Dermis blood vessel endothelial cell (primary cell): ENCODE results near the gene KRT74. TPM values are rescaled to one million over a fixed set of nuclear protein-coding genes. Genes with fewer than 3 reads are reported as not detected.

Experiments used
- DNase-seq: peaks from one replicate; pipeline ENCODE4 v3.0.0; 2010
- total RNA-seq: library from RNA; depleted of rRNA; stranded (reverse); fragments of >200 nt; gene quantifications from 2 replicates; pipeline ENCODE4 v1.2.3, GENCODE V29; 2014

KRT74 gene
- total RNA-seq, 1 donor from 2014 or later: not detected

DNA sequence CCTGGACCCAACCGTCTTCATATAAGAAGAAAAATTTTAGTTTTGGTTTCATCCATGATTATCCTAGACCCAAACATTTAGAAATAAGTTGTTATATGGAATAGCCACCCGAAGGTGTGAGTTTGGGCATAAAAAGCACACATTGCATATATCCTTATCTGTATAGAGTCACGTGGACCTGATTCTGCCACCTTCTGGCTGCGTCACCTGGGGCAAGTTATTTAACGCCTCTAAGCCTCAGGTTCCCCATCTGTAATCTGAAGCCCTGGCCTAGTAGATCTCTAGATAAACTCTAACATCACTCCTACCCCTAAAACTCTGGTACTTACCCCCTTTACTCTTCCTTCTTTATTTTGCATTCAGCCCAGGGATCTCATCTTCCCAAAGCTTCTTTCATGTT is 39.2 kb downstream of the KRT74 start:
- DNase-seq: no peak

DNA sequence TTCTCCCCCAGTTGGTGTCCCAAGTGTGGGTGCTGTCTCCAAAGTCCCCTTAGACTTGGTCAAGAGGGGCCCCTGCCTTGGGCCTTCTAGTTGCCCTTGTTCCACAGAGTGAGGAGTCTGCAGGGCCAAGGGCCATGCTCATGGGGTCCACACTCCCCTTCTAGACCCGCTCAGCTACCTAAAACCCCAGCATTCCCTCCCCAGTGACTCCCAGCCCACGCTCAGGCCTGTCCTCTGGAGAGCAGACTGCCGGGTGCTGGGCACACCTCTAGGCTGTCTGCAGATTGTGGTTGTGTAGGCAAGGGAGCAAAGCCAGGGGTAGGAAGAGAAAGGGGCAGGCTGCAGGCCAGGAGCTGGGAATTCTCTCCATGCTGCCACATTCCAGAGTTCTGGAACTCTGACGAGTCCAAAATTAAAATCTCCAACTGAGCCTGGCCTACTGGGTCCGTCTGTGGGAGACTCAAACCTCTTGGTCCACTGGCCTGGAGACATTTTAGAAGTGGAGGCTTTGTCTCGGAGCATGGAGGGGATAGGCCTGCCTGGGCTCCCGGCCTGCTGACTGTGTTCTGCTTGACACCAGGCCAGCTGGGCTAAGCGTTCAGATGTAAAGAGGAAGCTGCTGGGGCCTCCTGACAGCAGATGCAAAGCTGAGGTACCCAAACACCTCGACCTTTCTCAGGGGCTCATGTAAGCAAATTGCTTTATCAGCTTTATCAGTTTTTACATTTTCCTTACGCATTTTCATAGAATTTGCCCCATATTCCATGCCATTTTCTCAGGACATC is 39.8 kb downstream of the KRT74 start:
- no peak for DNase-seq

DNA sequence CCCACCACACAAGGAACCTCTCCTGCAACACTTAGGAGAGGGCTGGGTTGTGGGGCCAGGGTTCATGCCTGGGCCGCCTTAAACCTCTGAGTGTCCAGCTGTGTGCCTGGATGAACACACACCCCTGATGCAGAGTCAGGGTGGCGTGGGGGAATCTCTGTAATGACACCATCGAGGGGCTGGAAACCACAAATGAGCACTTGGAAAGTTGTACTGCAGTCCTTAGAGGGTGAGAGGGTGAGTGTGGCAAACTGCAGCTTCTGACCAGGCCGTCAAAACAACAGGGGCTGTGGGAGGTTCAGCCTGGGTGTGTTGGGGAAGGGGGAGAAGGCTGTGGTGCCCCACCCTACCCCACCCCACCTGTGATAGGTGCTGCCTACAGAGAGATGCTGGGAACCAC is 41.0 kb downstream of the KRT74 start:
- no peak for DNase-seq

DNA sequence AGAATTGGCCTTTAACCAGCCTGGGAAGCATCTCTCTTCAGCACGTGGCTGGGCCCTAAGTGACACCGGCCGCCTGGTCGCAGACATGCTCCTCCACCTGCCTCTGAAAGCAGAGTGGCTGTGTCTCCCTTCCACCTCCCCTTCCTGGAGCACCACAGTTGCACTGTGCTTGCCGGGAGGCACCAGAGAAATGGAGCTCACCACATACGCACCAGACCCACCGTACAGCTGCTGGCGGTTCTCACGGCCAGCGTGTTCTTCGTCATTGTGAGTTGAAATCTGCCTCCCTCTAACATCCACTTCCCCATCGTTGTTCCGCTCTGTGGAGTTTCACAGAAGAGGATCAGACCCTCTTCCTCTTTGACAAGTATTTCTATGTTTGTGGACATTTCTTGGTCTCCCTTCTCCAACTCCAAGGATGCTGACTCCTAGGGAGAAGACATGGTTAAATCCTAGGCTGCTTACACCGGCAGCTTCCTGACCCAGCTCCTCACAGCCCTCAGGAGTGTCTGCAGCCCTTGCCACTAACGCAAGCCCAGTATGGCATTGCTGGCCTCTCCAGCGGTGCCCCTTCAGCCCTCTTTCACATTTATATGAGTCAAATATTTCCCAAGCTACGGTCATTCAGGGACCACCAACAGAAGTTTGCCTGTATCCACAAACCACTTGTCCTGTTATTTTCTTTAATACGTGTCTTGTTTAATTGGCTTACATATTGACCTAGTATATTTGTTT is 41.9 kb downstream of the KRT74 start:
- DNase-seq: no peak

DNA sequence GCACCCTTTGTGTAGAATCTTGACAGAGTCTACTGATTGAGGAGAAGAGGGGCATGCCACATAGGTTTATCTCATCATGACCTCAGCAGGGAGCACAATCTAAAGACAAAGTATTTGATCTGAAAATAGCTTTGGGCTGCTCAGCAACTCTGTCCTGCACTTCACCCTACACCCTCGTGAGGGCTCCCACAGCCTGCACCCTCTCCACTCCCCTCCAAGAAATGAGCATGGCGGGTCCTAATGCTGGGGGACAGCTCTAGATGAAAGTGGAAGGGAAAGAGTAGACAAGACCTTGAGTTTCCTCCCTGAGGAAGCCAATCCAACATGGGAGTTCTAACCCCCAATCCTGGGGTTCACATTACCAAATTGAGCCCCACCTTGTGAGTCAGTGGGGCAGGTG is 42.7 kb downstream of the KRT74 start:
- no peak for DNase-seq

DNA sequence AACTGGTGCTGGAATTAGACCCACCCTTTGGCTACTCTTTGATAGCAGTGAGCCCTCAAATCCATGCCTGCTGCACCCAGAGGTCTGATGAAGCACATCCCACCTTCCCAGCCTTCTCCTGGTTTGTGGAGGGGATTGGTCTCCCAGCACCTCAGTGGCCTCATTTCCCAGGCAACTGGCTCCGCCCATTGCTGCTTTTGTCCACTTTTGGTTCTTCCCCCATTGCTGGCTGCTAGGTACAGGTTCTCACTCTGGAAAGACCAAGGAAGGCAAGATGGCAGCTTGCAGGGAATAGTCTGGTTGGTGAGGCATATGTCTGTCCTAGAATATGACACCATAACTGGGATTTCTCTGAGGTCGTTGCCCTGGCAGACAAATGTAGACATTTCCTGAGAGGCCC is 43.3 kb downstream of the KRT74 start:
- no peak for DNase-seq

DNA sequence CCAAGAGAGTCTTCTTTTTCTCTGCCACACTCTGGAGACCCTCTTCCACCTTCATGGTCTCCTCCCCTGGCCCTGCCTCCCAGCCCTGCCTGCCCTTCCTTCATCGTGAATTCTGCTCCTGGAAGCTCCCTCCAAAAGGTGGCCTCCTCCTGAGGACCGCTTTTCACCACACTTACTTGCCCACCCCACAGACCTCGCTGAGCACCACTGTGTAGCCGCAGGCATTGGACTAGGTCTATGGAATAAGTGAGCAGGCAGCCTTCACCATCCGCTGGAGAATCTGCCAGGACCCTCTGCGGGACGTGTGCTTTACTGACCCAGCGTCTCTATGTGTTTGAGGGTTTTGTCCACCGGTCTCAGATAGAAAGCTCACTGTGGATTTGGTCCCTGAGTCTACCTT is 43.8 kb downstream of the KRT74 start:
- DNase-seq: no peak

DNA sequence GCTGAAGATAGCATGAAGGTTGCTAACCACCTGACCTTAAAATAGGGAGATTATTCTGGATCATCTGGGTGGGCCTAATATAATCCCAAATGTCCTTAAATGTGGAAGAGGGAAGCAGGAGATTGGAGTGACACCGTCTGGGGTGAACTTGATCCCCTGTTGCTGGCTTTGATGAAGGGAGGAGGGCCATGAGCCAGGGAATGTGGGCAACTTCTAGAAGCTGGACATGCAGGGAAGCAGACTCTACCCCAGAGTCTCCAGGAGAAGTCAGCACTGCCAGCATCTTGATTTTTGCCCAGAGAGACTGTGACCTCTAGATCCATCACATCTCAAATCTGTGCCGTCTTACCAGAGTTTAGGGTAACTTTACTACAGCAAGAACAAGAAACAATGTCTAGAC is 44.2 kb downstream of the KRT74 start:
- no peak for DNase-seq

DNA sequence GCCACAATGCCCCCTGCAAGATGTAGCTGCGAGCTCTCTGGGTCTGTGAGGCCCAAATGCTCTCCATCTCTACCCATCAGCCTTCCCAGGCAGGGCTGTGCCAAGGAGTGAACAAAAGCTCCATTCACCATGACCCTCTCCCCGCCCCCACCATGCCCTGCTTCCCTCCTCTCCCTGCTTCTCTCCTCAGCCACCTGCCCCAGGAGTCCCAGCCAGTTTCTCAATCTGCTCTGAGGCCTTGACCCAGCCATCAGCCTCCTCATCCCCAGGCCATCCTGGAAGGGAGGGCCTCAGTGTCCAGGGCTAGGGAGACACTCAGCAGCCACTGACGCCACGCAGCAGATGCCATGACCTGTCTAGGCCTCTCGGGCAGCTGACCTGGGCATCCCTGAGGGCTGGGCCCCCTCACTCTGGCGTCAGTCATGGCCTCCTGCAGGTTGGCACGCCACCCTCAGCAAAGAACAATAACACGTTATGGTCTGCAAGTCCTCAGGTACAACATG is 45.0 kb downstream of the KRT74 start:
- DNase-seq: no peak

DNA sequence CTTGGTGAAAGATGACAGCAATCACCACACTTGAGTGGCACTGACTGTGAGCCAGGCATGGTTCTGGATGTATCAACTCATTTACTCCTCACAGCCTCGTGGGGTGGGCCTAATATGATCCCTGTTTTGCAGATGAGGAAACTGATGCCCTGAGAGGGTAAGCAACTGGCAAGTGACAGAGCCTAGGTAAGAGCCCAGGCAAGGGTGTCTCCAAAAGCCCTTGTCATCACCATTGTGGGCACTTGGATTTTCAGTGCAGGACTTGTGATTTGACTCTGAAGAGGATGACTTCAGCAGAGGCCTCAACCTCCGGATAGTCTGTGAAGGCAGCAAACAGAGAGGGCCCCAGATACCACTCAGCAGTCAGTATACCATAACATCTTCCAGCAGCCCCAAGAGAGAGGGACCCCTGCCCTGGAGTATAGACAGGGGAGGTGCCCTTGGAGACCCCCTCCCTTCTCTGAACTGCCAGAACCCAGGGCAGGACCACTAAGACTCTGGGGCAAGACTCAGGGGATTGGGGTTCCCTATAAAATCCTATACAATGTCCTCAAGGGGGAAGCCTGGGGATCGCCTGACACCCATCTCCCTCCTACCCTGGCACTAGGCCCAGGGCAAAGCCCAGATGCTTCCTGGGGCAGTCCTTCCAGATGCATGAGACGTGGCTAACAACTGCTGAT is 46.4 kb downstream of the KRT74 start:
- no peak for DNase-seq

DNA sequence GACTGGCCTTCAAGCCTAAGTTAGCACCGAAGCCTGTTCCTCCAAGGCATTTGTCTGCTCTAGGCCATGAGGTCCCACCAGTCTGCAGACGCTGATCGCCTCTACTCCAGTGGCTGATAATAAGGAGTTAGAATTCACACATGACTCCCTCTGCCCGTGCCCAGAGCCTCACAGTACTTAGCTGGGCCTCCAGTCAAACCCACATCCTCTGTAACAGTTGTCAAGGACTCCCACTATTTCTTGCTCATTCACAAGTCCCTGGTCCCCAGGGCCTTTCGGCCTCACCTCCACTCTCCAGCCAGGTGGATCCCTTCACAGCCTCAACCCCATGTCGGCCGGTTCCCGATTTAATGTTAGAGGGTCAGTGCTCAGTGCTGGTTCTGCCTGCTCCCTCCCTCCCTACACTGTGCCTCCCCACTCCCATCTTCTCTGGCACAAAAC is 47.1 kb downstream of the KRT74 start:
- no peak for DNase-seq

DNA sequence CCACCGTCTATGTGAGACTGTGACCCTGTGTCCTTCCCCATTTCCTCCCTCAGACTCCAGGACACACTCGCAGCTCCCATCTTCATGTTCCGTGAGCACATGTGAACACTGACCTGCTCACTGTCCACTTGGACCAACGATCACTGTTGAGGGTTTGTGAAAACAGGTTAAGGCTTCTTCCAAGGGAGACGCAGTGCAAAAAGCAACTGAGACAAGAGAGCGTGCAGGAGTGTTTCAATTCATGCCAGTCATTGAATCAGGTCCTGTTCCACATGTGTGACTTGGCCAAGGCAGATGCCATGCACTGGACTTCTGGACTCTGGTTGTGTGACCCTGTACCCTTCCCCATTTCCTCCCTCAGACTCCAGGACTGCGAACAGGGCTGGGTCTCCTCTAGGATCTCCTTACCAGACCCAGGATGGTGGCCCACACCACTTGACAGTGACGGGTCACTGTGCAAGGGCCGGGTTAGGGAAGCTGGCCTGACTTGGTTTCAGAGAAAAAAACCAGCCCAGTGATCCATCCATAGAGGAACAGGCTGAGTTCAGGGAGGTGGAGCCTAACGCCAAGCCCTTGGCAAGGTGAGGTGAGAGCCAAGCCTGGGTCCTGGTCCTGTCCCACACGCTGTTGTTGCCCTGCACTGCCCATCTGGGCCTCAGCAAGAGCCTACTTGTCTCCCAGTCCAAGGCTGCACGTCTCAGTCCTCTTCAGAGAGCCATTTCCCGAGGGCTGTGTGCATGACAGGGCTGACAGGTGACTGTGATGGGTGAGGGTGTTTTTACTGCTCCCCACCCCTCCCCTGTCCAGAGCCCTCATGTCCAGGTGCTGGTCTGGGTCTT is 47.8 kb downstream of the KRT74 start:
- no peak for DNase-seq

DNA sequence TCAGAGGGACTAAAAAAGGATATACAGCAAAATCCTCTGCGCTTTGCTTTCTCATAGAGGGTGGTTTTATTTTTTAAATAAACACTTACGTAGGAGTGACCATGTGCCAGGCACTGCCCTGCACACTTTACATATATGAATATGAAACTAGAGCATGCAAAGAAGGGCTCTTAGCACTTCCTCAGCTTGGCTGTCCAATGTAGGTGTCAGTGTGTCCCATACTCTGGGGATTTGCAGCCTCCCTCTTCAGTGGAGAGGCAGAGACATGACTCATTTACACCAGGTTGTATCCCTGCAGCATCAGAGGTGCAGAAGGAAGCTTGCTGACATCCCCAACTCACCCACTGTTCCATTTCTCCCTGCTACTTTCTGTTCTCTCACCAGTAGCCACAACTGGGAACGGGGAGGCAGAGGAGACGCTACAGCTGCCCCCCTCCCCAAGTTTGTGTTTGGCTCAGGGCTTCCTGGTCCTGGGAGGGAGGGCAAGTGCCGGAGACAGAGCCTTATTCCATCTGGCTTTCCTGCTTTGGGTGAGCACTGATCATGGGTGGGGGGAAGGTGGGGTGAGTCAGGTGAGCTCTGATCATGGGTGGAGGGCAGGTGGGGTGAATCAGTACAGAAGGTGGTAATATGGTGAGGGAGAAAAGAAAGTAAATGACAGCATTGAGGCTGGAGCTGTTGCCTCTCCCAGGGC is 48.6 kb downstream of the KRT74 start:
- no peak for DNase-seq

DNA sequence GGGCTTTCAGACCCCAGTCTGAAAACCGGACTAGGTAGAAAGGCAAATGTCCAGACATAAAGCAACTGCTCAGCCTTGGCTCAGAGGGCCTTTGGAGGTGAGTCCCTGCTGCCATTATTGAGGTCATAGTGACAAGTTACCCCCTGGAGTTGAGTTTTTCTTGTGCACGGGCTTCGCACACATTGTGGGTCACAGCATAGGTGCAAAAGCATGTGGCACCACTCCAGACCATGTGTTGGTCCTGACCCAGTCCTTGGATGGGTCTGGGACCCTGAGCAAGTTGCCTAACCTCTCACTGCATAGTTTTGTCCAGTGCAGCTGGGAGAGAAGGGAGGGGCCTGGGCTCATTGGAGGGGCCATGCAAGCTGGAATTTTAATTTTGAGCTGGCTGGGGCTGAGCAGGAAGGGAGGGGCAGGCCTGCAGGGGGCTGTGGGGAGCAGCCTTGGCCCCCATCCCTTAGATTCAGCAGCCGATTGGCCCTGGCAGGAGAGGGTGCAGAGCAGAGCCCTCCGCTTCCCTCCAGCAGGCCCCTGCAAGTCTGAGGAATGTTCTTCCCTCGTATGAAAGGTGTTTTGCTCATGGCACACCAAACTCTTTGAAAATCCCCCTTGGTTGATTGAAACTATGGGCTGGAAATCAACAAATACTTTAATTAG is 49.3 kb downstream of the KRT74 start:
- no peak for DNase-seq

DNA sequence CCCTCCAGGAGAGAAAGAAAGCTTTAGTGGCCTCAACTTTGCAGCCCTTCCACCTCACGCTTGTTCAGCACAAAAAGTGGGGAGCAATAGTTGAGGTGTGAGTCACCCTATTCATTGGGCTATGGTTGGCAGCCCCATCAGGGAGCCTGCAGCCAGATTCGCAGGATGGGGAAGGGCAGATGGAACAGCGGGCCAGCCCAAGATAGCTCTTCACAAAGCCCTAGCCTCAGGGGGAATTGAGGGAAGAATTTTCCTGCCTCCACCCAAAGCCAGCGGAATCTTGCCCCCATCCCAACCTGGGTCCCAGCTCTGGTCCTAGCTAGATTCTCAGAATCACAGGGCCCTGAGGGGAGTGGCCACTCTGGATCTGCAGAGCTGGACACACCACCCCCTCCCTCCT is 49.8 kb downstream of the KRT74 start:
- no peak for DNase-seq

DNA sequence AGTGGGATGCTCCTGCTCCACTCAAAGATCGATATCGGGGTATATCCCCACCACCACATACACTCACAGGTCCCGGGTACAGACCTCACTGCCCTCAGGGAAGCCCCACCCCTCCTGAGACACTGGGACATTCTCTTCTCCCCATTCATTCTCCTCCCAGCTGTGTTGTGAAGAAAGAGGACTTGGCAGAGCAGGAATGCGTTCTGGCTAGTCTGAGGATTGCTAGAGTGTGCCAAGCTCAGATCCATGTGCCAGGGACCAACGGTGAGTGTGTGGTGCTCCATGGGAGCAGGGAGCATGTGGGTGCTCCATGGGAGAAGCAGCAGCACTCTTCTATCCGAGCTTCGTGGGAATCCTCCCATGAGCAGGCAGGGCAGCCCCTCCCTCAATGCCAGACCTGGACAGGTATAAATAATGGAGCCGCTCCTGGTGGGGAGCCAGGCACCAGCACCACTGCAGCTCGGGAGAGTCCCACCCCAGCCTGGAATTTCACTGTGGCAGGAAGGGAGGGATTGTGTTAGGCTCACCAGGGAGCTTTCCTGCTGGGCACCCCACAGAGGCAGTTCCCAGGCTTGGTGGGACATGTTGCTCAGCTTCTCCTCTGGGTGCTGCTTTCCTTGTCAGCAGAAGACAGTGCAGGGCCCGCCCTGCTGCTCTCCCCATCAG is 51.2 kb downstream of the KRT74 start:
- DNase-seq: no peak

DNA sequence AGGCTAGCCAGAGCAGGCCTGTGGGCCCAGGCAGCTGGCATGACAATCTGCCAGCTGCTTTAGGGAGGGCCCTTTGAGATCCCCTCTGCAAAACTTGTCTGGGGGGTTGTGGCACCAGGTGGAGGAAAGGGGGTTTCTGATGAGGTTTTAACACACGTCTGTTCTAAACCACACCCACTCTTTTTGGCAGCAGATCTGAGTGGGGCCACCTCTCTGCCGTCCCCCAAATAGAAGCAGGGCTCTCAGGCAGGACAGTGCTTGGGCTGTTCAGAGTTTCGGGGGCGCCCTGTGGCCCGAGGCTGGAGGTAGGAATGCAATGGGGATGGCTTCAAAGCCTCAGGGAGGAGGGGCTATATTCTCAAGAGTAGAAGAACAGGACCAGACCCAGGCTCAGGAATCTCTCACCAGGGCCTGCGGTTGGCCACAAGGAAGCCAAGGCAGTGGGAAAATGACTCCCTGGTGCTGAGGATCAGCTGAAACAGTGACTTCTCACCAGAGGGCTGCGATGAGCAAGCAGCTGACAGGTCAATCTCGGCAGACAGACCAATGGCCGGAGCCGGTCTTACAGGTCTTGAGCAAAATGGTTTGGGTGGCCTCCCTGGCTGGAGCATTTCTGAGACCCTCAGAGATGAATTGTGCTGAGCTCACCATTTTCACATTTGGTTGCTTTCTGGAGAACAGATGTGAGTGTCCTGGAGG is 51.9 kb downstream of the KRT74 start:
- DNase-seq: no peak

DNA sequence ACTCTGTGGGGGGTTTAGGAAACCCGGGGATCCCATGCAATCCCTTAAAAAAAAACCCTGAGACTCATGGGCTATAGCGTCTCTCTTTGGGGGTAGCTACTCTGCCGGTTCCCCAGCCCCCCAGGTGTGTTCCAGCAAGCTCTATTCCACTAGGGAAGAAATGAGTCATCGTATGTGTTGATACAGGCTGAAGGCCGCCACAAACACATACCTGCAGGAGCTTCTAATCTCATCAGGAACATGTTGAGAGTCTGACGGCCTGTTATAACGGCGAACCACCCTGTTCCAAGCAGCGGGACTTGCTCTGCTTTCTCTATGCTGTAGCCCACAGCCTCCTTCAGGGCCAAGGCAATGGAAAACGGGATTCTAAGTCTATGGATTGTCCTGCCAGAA is 52.5 kb downstream of the KRT74 start:
- DNase-seq: no peak

DNA sequence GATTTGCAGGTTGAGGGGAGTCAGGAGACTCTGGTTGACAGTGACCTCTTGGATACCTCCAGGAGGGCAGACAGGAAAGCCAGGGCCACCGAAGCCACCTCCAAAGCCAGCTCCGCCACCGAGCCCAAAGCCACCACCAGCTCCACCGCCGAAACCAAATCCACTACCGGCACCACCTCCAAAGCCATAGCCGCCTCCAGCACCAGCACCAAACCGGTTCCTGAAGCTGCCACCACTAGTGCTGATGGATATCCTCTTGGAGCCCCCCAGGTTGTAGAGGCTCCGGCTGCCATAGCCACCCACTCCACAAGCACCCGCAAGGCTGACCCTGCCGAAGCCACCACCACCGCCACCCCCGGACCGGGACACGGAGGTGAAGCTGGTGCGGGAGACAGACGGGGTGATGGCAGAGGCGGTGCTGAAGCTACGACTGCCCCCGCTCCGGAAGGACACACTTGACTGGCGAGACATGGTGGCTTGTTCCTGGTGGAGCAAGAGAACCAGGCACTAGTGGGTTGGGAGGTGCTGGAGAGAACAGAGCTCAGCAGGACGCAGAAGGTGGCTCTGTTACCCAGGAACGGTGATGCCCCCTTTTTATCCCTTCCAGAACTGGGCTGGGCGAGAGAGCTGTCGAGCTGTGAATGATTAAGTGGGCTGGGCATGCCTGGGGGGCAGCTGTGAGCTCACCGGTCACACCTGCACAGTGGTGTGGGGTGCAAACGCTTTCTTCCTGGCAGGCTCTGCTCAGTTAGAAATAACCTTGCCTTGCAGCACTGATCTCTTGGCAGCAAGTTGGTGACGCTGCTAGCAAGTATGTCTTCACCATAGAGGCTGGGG is 53.6 kb downstream of the KRT74 start, which contains the start of gene KRT5:
TSS of gene KRT5 (minus strand) at position 569 of the 837 bp plus-strand sequence. CDS start at position 471, 98 bp downstream.
- DNase-seq: no peak
